NCI-H1105 treated with DMSO at 0.1 percent for 48 hours (cell line): ENCODE results near the gene TIAM1.
A peak's percentile ranks its signal among the peaks of the same experiment; 100 is the strongest.

ENCODE experiments used
- DNase-seq: peaks from one replicate; lab custom pipeline; 2025; lab: John Stamatoyannopoulos, UW

TIAM1 gene

GRCh38 chr21:31343680-31344480, at the start of gene TIAM1:
TSS of gene TIAM1 (minus strand) at chr21:31344261. CDS start at chr21:31266972, 77,289 bp downstream.
- DNase-seq: no peak

- DNase-seq: no peak
Measured at GRCh38 chr21:31387560-31388186, 43.6 kb upstream of the TIAM1 start.

GRCh38 chr21:31386006-31386405, 41.9 kb upstream of the TIAM1 start:
- DNase-seq: no peak

- no peak for DNase-seq
Measured at GRCh38 chr21:31383770-31384169, 39.7 kb upstream of the TIAM1 start.

- no peak for DNase-seq
Measured at GRCh38 chr21:31382060-31382459, 38.0 kb upstream of the TIAM1 start.

- no peak for DNase-seq
Measured at GRCh38 chr21:31376301-31376700, 32.2 kb upstream of the TIAM1 start.

- DNase-seq: no peak
Measured at GRCh38 chr21:31374395-31374794, 30.3 kb upstream of the TIAM1 start.

- DNase-seq: no peak
Measured at GRCh38 chr21:31372471-31372765, 28.4 kb upstream of the TIAM1 start.

GRCh38 chr21:31371715-31372470, 27.8 kb upstream of the TIAM1 start:
- no peak for DNase-seq

GRCh38 chr21:31370893-31371544, 27.0 kb upstream of the TIAM1 start:
- no peak for DNase-seq

GRCh38 chr21:31370281-31370892, 26.3 kb upstream of the TIAM1 start:
- DNase-seq: no peak

GRCh38 chr21:31368361-31368760, 24.3 kb upstream of the TIAM1 start:
- DNase-seq: no peak

GRCh38 chr21:31367801-31368200, 23.7 kb upstream of the TIAM1 start:
- no peak for DNase-seq

GRCh38 chr21:31366825-31367224, 22.8 kb upstream of the TIAM1 start:
- peak; percentile 11 for DNase-seq

GRCh38 chr21:31364253-31364945, 20.3 kb upstream of the TIAM1 start:
- DNase-seq: no peak

- DNase-seq: no peak
Measured at GRCh38 chr21:31363720-31364119, 19.7 kb upstream of the TIAM1 start.

GRCh38 chr21:31360717-31361116, 16.7 kb upstream of the TIAM1 start:
- DNase-seq: no peak

GRCh38 chr21:31358158-31358557, 14.1 kb upstream of the TIAM1 start:
- no peak for DNase-seq

GRCh38 chr21:31356440-31356839, 12.4 kb upstream of the TIAM1 start:
- DNase-seq: no peak

GRCh38 chr21:31354604-31355443, 10.8 kb upstream of the TIAM1 start:
- no peak for DNase-seq

GRCh38 chr21:31354122-31354521, 10.1 kb upstream of the TIAM1 start:
- DNase-seq: no peak
